CD4-positive, alpha-beta memory T cell (primary cell): ENCODE data around the gene CHM. TPM values are rescaled to one million over a fixed set of nuclear protein-coding genes. Genes with fewer than 3 reads are reported as not detected.

Experiments
- CTCF ChIA-PET: fragments of 350-600 bp; sonication (Branson Sonifier 250); formaldehyde crosslinking; loops from one replicate; lab custom pipeline; 2021; ENCODE audit warnings: inconsistent platforms; ENCODE audit not compliant: partially characterized antibody; lab: Charles Lee
- POLR2A ChIA-PET: fragments of 350-600 bp; sonication (Branson Sonifier 250); formaldehyde crosslinking; loops from one replicate; lab custom pipeline; 2021; ENCODE audit not compliant: partially characterized antibody; lab: Charles Lee
- DNase-seq, 5 donors: peaks; one replicate each; pipeline versions ENCODE4 v3.0.0 to v3.0.0-alpha.2; 2020 to 2022; ENCODE audit warnings: mixed read lengths in 1 of 5
- H3K27ac ChIP-seq: one replicate; pipeline ENCODE4 v1.7.0; 2013; ENCODE audit warnings: low read depth, low read length
- H3K27me3 ChIP-seq: 2 replicates; pipeline ENCODE4 v1.7.0; 2013; ENCODE audit warnings: mild to moderate bottlenecking, low read length, moderate library complexity; ENCODE audit not compliant: insufficient read depth
- H3K36me3 ChIP-seq: 2 replicates; pipeline ENCODE4 v1.7.0; 2013; ENCODE audit warnings: mild to moderate bottlenecking, low read length, moderate library complexity; ENCODE audit not compliant: insufficient read depth
- H3K4me1 ChIP-seq: 2 replicates; pipeline ENCODE4 v1.7.0; 2013; ENCODE audit warnings: mild to moderate bottlenecking, low read length, moderate library complexity; ENCODE audit not compliant: insufficient read depth
- H3K4me3 ChIP-seq, 2 donors: one replicate each; pipeline ENCODE4 v1.7.0; 2013; ENCODE audit warnings: low read length in 2 of 2, mild to moderate bottlenecking in 1 of 2
- H3K9me3 ChIP-seq, 2 donors: one replicate each; pipeline ENCODE4 v1.7.0; 2013; ENCODE audit warnings: low read length in 2 of 2, control low read depth in 1 of 2; ENCODE audit not compliant: control insufficient read depth in 1 of 2
- H3K27ac Mint-ChIP-seq, 7 donors: one replicate each; pipeline ENCODE4 v1.8.0; 2020 to 2021; ENCODE audit warnings: mixed read lengths in 7 of 7, mild to moderate bottlenecking in 6 of 7, inconsistent platforms in 3 of 7, moderate library complexity in 3 of 7
- H3K27me3 Mint-ChIP-seq, 2 donors: one replicate each; pipeline ENCODE4 v1.8.0; 2020 to 2021; ENCODE audit warnings: mixed read lengths in 2 of 2
- H3K36me3 Mint-ChIP-seq, 2 donors: one replicate each; pipeline ENCODE4 v1.8.0; 2020 to 2021; ENCODE audit warnings: mixed read lengths in 2 of 2, inconsistent platforms in 1 of 2, mild to moderate bottlenecking in 1 of 2
- H3K4me1 Mint-ChIP-seq, 4 donors: one replicate each; pipeline ENCODE4 v1.8.0; 2020 to 2021; ENCODE audit warnings: mixed read lengths in 4 of 4, mild to moderate bottlenecking in 1 of 4
- H3K4me3 Mint-ChIP-seq, 8 donors: one replicate each; pipeline ENCODE4 v1.8.0; 2020 to 2021; ENCODE audit warnings: mixed read lengths in 8 of 8, mild to moderate bottlenecking in 7 of 8, moderate library complexity in 6 of 8, inconsistent platforms in 3 of 8
- H3K9me3 Mint-ChIP-seq, 8 donors: one replicate each; pipeline ENCODE4 v1.8.0; 2020 to 2021; ENCODE audit warnings: mixed read lengths in 8 of 8, mild to moderate bottlenecking in 5 of 8, inconsistent platforms in 3 of 8, moderate library complexity in 1 of 8
- intact Hi-C: fragments of 100-400 bp; cut with micrococcal nuclease; formaldehyde crosslinking; loops from one replicate; pipeline ENCODE4 v1.15.1; 2023
- polyA plus RNA-seq, 2 donors: library from polyadenylated mRNA; unstranded; fragments of 300-500 nt; fragmentation: Illumina TruSeq; gene quantifications; one replicate each; pipeline ENCODE4 v1.2.3, GENCODE V29; 2021
- total RNA-seq, 2 experiments: library from RNA; stranded (reverse); gene quantifications; one replicate each; pipeline ENCODE4 v1.2.3, GENCODE V29; 2021

The CHM gene, protein sequence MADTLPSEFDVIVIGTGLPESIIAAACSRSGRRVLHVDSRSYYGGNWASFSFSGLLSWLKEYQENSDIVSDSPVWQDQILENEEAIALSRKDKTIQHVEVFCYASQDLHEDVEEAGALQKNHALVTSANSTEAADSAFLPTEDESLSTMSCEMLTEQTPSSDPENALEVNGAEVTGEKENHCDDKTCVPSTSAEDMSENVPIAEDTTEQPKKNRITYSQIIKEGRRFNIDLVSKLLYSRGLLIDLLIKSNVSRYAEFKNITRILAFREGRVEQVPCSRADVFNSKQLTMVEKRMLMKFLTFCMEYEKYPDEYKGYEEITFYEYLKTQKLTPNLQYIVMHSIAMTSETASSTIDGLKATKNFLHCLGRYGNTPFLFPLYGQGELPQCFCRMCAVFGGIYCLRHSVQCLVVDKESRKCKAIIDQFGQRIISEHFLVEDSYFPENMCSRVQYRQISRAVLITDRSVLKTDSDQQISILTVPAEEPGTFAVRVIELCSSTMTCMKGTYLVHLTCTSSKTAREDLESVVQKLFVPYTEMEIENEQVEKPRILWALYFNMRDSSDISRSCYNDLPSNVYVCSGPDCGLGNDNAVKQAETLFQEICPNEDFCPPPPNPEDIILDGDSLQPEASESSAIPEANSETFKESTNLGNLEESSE
- 10 to 100 TPM; 20.3 to 22.3 TPM for total RNA-seq
- 1 to 10 TPM; 5.6 to 7.3 TPM for polyA plus RNA-seq

- H3K36me3 ChIP-seq, result no peaks in the 10 kb centered on the region
- Mint-ChIP-seq H3K9me3 (no peaks in the 10 kb centered on the region), H3K27ac (peak within 1 kb of the TSS in 2 of 7 donors; percentile 6 to 33), H3K36me3 (peaks cover 0 to 1% of the 10 kb centered on the region in 2 donors), H3K4me1 (peaks cover 2 to 12% (median 6%) of the 10 kb centered on the region in 4 donors), H3K4me3 (no peak within 1 kb of the TSS), H3K27me3 (peaks cover 2 to 4% of the 10 kb centered on the region in 2 donors)
- H3K9me3 ChIP-seq, result no peaks in the 10 kb centered on the region
- ChIA-PET POLR2A (no interaction called here), CTCF (no interaction called here)
- peaks cover 14% of the 10 kb centered on the region for H3K4me1 ChIP-seq
- DNase-seq, result peak; percentile 70 to 80 (median 78)
- intact Hi-C loops, result no loop called here
- peak within 1 kb of the TSS; percentile 60 to 90 for H3K4me3 ChIP-seq
- H3K27me3 ChIP-seq, result no peaks in the 10 kb centered on the region
- peak within 1 kb of the TSS; percentile 89 for H3K27ac ChIP-seq
Observed at GRCh38 chrX:86047174-86047935, at the start of gene CHM. Gene CHM, minus strand, starts transcription at chrX:86047558. Its CDS starts 26 bp downstream, at chrX:86047532.

- Histone ChIP-seq H3K36me3 (no peaks in the 10 kb centered on the region), H3K4me1 (no peaks in the 10 kb centered on the region), H3K27me3 (no peaks in the 10 kb centered on the region), H3K27ac (no peak overlapping the region), H3K9me3 (no peaks in the 10 kb centered on the region), H3K4me3 (no peak overlapping the region)
- DNase-seq, result no peak
- Mint-ChIP-seq H3K36me3 (no peaks in the 10 kb centered on the region), H3K27ac (no peak overlapping the region), H3K9me3 (peaks cover 0 to 10% (median 0%) of the 10 kb centered on the region in 8 donors), H3K4me3 (no peak overlapping the region), H3K4me1 (no peaks in the 10 kb centered on the region), H3K27me3 (peaks cover 2 to 7% of the 10 kb centered on the region in 2 donors)
- ChIA-PET CTCF (no interaction called here), POLR2A (no interaction called here)
- intact Hi-C loops, result no loop called here
Observed at GRCh38 chrX:86078650-86079049, 31.3 kb upstream of the CHM start.

DNA sequence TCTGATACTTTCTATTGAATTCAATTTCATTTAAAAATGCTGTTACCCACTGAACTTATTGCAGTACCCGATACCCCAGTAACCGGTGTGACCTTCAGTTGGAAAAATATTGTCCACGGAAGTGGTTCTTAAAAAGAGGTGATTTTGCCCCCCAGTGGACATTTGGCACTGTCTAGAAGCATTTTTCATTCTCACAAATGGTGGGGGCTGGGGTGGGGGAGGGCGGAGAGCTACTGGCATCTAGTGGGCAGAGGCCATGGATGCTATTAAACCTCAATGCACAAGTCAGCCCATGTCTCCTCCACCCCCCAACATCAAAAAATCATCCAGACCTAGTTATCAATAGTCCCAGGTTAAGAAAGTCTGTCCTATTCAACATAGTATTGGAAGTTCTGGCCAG lies 19.6 kb upstream of the CHM start:
- Mint-ChIP-seq H3K36me3 (no peaks in the 10 kb centered on the region), H3K9me3 (peaks cover 0 to 3% (median 0%) of the 10 kb centered on the region in 8 donors), H3K4me3 (no peak overlapping the region), H3K27ac (no peak overlapping the region), H3K27me3 (peaks cover 0 to 4% of the 10 kb centered on the region in 2 donors), H3K4me1 (no peaks in the 10 kb centered on the region)
- no peaks in the 10 kb centered on the region for H3K27me3 ChIP-seq
- no peak for DNase-seq
- CTCF ChIA-PET, result no interaction called here
- no peak overlapping the region for H3K4me3 ChIP-seq
- intact Hi-C loops, result no loop called here
- H3K27ac ChIP-seq, result no peak overlapping the region
- POLR2A ChIA-PET, result no interaction called here
- no peaks in the 10 kb centered on the region for H3K36me3 ChIP-seq
- H3K9me3 ChIP-seq, result no peaks in the 10 kb centered on the region
- H3K4me1 ChIP-seq, result no peaks in the 10 kb centered on the region

GRCh38 chrX:86061407-86061806 lies 14.0 kb upstream of the CHM start:
- POLR2A ChIA-PET, result no interaction called here
- Histone ChIP-seq H3K9me3 (no peaks in the 10 kb centered on the region), H3K4me3 (no peak overlapping the region), H3K27ac (no peak overlapping the region), H3K36me3 (no peaks in the 10 kb centered on the region), H3K4me1 (no peaks in the 10 kb centered on the region), H3K27me3 (no peaks in the 10 kb centered on the region)
- intact Hi-C loops, result no loop called here
- peaks cover 0 to 7% of the 10 kb centered on the region in 2 donors for H3K27me3 Mint-ChIP-seq
- no peaks in the 10 kb centered on the region for H3K36me3 Mint-ChIP-seq
- H3K9me3 Mint-ChIP-seq, result no peaks in the 10 kb centered on the region
- H3K4me3 Mint-ChIP-seq, result no peak overlapping the region
- DNase-seq, result no peak
- no peaks in the 10 kb centered on the region for H3K4me1 Mint-ChIP-seq
- CTCF ChIA-PET, result no interaction called here
- no peak overlapping the region for H3K27ac Mint-ChIP-seq

DNA sequence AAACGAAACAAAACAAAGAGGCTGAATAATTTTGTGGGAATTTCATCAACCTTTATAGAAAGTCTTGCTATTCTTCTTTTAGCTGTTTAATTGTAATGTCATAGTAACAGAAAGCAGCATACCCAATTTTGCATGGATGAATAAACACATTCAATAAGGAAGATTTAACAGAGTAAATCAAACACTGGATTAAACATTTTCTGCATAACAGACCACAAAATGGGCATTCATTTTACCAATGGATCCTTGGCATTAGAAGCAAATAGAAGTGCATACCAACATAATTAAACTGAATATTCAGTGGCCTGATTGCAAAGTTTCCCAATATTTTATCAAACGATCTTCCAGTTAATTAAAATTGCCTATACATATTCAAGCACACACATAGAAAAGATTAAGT lies 4.4 kb upstream of the CHM start:
- Histone ChIP-seq H3K27me3 (no peaks in the 10 kb centered on the region), H3K4me3 (no peak overlapping the region), H3K9me3 (no peaks in the 10 kb centered on the region), H3K27ac (no peak overlapping the region), H3K36me3 (no peaks in the 10 kb centered on the region), H3K4me1 (no peaks in the 10 kb centered on the region)
- POLR2A ChIA-PET, result no interaction called here
- H3K27me3 Mint-ChIP-seq, result peaks cover 4% of the 10 kb centered on the region in 2 donors
- peaks cover 0 to 3% (median 0%) of the 10 kb centered on the region in 8 donors for H3K9me3 Mint-ChIP-seq
- no peaks in the 10 kb centered on the region for H3K4me1 Mint-ChIP-seq
- DNase-seq, result no peak
- H3K27ac Mint-ChIP-seq, result no peak overlapping the region
- CTCF ChIA-PET, result no interaction called here
- intact Hi-C loops, result no loop called here
- no peaks in the 10 kb centered on the region for H3K36me3 Mint-ChIP-seq
- no peak overlapping the region for H3K4me3 Mint-ChIP-seq

- H3K27me3 Mint-ChIP-seq, result peaks cover 2 to 4% of the 10 kb centered on the region in 2 donors
- H3K9me3 Mint-ChIP-seq, result no peaks in the 10 kb centered on the region
- Histone ChIP-seq H3K9me3 (no peaks in the 10 kb centered on the region), H3K27ac (peak overlapping the region; percentile 89), H3K36me3 (no peaks in the 10 kb centered on the region), H3K27me3 (no peaks in the 10 kb centered on the region), H3K4me3 (peak overlapping the region; percentile 60 to 90), H3K4me1 (peaks cover 14% of the 10 kb centered on the region)
- POLR2A ChIA-PET, result no interaction called here
- H3K36me3 Mint-ChIP-seq, result peaks cover 0 to 1% of the 10 kb centered on the region in 2 donors
- intact Hi-C loops, result no loop called here
- no peak overlapping the region for H3K4me3 Mint-ChIP-seq
- CTCF ChIA-PET, result no interaction called here
- DNase-seq, result no peak
- no peak overlapping the region for H3K27ac Mint-ChIP-seq
- H3K4me1 Mint-ChIP-seq, result peaks cover 0 to 9% (median 6%) of the 10 kb centered on the region in 4 donors
Observed at GRCh38 chrX:86047936-86048280, 550 bp upstream of the CHM start.

- Histone ChIP-seq H3K27ac (no peak overlapping the region), H3K36me3 (no peaks in the 10 kb centered on the region), H3K9me3 (no peaks in the 10 kb centered on the region), H3K27me3 (no peaks in the 10 kb centered on the region), H3K4me1 (peaks cover 14% of the 10 kb centered on the region), H3K4me3 (no peak overlapping the region)
- H3K9me3 Mint-ChIP-seq, result no peaks in the 10 kb centered on the region
- H3K4me3 Mint-ChIP-seq, result no peak overlapping the region
- no peaks in the 10 kb centered on the region for H3K27me3 Mint-ChIP-seq
- peaks cover 6 to 20% (median 12%) of the 10 kb centered on the region in 4 donors for H3K4me1 Mint-ChIP-seq
- intact Hi-C loops, result no loop called here
- H3K27ac Mint-ChIP-seq, result no peak overlapping the region
- ChIA-PET POLR2A (no interaction called here), CTCF (no interaction called here)
- peaks cover 0 to 5% of the 10 kb centered on the region in 2 donors for H3K36me3 Mint-ChIP-seq
- no peak for DNase-seq
Observed at GRCh38 chrX:86044216-86044615, 3.1 kb downstream of the CHM start.
